ENCODE measurements around the gene FFAR4.

Gene FFAR4

GRCh38 chr10:93573051-93573909 lies 6.8 kb downstream of the FFAR4 start:
- DNase-seq = peak; percentile 91

DNA sequence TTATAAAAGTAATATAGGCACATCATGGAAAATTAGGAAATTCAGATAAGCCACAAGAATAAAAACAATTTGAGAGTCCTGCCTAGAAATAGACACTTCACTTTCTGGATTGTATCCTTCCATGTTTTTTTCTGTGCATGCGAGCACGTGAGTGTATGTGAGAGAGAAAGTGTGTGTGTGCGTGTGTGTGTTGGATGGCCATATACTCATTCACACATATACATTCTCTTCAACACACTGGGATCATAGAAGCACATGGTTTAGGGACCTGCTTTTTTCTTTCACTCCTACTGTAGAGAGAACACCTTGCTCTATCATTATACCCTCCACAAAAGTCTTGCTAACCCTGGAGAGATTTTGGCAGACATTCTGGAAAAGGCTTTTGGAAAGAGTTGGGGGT lies 7.5 kb downstream of the FFAR4 start:
- no peak for DNase-seq

DNA sequence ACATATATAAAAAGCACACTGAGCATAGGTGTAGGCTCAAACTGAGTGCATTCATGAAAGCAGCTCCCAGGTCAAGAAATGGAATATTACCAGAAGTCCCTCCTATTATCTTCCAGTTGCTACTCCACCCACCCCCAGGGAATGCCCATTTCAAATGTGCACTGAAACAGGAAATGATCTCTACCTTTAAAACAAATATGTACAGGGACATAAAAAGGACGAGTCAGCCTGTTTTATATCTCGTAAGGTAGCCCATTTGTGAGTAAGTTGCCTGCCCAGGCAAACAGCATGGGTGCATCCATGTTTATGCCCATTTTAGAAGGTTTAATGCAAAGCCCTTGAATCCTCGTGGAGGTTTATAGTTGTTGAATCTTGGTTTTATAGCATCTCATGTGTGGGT lies 10.4 kb downstream of the FFAR4 start:
- no peak for DNase-seq

DNA sequence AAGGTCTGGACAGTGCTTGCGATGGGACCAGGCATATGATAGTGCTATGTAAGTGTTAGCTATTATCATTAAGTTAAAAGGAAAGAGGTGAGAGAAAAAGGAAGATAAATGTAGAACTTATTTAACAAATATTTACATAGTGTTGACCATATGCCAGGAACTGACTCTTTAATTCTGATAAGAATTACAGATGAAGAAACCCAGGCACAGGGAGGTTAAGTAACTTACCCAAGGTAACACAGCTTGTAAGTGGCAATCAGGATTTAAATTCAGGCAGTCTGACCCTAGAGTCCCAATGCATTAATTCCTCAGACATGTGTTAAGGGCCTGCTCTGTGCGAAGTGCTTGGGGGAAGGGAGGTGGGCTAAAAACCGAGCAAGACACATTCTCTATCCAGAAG lies 11.1 kb downstream of the FFAR4 start:
- DNase-seq = no peak

DNA sequence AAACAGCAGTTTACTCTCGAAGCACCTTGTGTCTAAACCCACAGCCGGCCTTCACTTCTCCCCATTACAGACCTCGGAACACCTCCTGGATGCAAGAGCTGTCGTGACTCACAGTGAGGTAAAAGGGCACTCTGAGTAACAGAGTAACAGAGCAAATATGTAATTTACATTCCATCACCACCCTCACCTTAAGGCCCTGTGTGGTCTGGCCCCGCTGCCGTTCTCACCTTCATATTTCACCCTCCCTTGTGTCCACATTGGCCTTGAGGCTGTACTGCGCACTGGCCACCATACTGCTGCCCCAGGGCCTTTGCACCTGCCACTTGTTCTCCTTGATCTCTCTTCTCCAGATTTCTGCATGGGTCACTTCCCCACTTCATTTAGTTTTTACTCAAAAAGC lies 12.6 kb downstream of the FFAR4 start:
- no peak for DNase-seq

- no peak for DNase-seq
Measured at GRCh38 chr10:93579985-93580711, 13.7 kb downstream of the FFAR4 start.

DNA sequence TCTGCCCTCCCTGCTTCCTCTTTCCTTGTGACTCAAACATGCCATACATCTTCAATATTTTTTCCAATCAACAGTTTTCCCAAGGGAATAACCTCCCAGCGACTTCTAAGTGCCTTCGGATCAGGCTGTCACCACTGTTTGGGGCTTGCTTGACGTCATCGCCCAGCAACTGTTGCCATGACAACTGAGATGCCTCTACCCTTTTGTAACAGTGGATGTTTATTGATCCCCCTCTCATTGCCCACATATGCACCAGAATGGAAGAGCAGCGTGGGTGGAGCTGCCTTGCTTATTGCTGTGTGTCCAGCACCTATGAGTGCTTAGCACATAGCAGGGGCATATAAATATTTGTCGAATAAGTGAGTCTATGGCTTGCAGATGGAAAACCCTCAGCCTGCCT lies 14.4 kb downstream of the FFAR4 start:
- DNase-seq = no peak

- no peak for DNase-seq
Measured at GRCh38 chr10:93584445-93584844, 18.0 kb downstream of the FFAR4 start.

DNA sequence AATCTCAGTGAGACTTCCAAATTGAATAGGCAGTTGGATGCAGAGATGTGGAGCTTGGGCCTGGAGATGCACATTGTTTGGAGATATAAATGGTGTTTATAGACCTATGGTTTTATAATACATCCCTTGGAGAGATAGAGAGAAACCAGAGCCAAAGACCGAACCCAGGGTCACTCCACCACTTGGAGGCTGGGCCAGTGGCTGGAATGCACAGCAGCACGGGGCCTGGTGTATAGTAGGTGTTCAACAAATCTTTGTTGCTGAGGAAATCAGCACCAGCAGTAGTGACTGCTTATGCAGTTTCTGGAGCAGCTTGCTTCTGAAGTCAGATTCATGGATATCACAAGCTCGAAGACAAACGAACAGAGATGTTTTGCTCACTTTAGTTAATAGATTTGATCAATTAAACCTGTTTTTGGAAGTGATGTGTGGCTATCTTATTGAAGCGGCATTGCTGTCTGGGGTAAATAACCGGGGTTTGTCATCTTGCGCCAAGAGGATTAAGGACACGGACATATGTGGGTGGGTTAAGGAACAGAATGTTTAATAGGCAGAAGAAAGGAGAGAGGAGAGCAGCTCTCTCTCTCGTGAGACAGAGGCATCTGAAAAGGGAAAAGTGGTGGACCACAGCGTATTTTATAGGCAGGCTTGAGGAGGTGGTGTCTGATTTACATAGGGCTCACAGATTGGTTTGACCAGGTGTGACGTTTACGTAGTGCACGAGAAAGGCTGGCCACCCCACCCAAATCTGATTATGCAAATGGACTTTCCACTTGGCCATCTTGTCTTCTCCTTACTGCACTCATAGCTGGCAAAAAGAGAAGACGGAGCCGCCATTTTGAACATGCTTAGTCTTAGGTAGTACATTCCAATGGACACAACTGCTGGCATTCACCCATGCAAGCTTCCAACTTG lies 23.4 kb downstream of the FFAR4 start:
- no peak for DNase-seq

DNA sequence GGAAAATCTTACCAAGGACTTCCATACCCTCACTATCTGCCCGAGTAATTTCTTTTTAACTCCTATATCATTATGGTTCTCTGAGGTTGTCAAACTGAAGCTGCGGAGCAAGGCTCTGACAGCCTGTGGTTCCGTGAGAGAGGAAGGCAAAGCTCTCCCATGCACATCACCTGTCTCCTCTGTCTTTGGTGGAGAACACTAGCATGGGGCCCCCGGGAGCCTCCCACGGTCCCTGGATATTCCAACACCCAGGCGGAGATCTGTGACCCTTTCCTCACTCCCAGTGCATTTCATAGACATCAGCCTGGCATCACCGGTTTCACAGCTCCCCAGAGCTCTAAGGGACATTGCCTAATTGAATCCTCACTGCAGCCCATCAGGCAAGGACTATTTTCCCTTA lies 24.2 kb downstream of the FFAR4 start:
- DNase-seq = no peak

- peak; percentile 10 for DNase-seq
Measured at GRCh38 chr10:93591065-93591808, 24.8 kb downstream of the FFAR4 start.

DNA sequence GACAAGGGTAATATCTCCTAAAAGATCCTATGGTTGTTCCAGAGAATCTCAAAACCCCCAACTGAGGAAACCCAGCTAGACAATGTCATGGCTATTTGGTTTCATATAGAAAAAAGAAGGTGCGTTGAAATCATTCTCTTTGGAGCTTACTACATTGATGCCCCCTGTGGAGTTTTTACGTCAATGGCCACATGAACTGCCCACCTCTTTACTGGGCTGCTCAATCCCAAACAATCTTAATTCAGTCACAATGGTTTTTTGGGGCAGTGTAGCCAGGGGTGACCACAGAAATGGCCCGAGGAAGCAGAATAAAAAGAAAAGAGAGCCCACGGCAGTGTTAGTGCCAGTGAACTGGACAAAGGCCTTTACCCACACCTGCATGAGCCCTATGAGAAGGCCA lies 26.8 kb downstream of the FFAR4 start:
- DNase-seq = no peak

DNA sequence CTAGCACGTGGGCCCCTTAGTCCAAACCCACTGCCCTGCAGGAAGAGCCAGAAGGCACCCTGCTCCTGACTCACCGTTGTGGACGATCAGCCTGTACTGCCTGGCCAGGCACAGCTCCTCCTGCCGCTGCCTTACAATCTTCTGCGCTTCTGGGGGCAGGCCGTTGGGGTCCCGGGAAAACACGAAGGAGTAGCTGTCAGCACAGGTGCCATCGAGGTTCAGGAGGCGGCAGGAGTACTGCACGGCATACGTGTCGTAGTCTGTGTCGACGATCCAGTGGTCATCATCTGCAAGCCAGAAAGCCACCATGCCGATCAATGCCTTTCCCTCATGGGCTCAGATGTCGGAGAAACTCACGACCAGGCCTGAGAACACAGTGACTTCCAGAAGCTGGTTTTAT lies 27.3 kb downstream of the FFAR4 start:
- no peak for DNase-seq

GRCh38 chr10:93594518-93594917 lies 28.1 kb downstream of the FFAR4 start:
- DNase-seq = no peak

- DNase-seq = no peak
Measured at GRCh38 chr10:93595378-93596161, 29.1 kb downstream of the FFAR4 start.

- no peak for DNase-seq
Measured at GRCh38 chr10:93596539-93596938, 30.1 kb downstream of the FFAR4 start.

- no peak for DNase-seq
Measured at GRCh38 chr10:93597075-93597599, 30.7 kb downstream of the FFAR4 start.

- peak; percentile 20 for DNase-seq
Measured at GRCh38 chr10:93598157-93598556, 31.7 kb downstream of the FFAR4 start.

GRCh38 chr10:93599335-93599734 lies 32.9 kb downstream of the FFAR4 start:
- no peak for DNase-seq

GRCh38 chr10:93599778-93600177 lies 33.3 kb downstream of the FFAR4 start:
- DNase-seq = no peak

GRCh38 chr10:93600446-93601145 lies 34.1 kb downstream of the FFAR4 start:
- DNase-seq = no peak
